Lower leg skin (tissue), 4 donors: ENCODE measurements around the gene UBASH3A. TPM values are rescaled to one million over a fixed set of nuclear protein-coding genes. Genes with fewer than 3 reads are reported as not detected.

Experiments
- DNase-seq, 2 donors: peaks; one replicate each; pipeline ENCODE4 v3.0.0-alpha.2; 2019; ENCODE audit warnings: low spot score in 2 of 2
- H3K4me3 ChIP-seq: fragments of 200-600 bp; sonication (generic); 2 replicates; pipeline ENCODE4 v1.5.1; 2017; ENCODE audit warnings: mild to moderate bottlenecking, low read depth; ENCODE audit not compliant: poor library complexity, severe bottlenecking
- CTCF ChIP-seq, 3 donors: fragments of 450-650 bp; IDR thresholded peaks; one replicate each; pipeline ENCODE4 v1.5.1; 2016; ENCODE audit warnings: antibody characterized with exemption in 3 of 3, mild to moderate bottlenecking in 3 of 3, moderate library complexity in 2 of 3
- POLR2A ChIP-seq, 2 donors: fragments of 450-650 bp; IDR thresholded peaks; one replicate each; pipeline ENCODE4 v1.6.1; 2016 to 2017; ENCODE audit warnings: antibody characterized with exemption in 2 of 2, mild to moderate bottlenecking in 1 of 2, moderate library complexity in 1 of 2
- WGBS, 2 donors: methylation state at CpG; one replicate each; pipeline ENCODE4 v1.1.5; 2018; 5-methylcytosine and 5-hydroxymethylcytosine counted together
- intact Hi-C: fragments of 100-400 bp; cut with DNase I; formaldehyde crosslinking; loops from one replicate; pipeline ENCODE4 v1.15.0; 2023; ENCODE audit warnings: low total_unique reads
- total RNA-seq, 4 donors: library from RNA; depleted of rRNA; stranded (reverse); fragments of >200 nt; gene quantifications; one replicate each; pipeline ENCODE4 v1.1.0, GENCODE V29; 2016

UBASH3A gene
- total RNA-seq, 4 donors from 2014 or later, result 0.23 TPM; not detected in 3

DNA sequence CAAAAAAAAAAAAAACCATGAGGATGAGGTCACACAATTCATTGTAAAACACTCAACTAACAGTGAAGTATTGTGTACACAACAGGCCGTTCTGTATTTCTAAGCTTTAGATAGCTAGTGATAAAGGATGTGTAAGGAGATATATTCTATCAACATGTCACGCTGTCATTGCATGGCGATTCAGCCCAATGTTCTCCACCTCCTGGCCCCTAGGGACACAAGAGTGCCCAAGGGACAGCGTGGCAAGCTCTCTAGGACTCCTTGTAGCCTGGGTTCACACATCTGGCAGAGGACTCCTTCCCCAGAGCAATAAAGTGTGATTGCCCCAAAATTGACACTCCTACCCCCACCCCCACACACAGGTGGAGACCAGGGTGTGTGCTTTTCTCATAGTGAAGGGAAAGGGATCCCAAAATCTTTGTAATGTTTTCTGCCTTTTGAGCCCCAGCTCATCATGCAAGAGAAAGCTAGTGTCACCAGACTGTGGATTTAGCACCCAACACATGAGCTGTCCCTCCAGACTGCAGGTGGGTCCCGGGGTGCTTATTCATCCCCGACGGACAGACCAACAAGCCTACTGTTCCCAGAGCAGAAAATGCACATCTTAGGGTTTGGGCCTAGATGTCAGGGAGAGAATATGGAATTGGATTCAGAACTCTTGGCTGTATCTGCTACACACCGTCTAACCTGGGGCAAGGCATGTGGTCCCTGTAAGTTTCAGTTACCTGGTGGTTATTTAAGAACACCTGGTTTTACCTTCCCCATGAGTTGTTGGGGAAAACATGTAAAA, 19.4 kb upstream of the UBASH3A start:
- WGBS, 2 donors, result 78% methylated on average over 8 of the region's 8 CpGs
- intact Hi-C loops, result no loop called here
- no peak for DNase-seq

GRCh38 chr21:42384989-42385388, 18.7 kb upstream of the UBASH3A start:
- DNase-seq, result no peak
- intact Hi-C loops, result no loop called here
- 85 to 89% methylated on average over 2 of the region's 2 CpGs for WGBS, 2 donors
- H3K4me3 ChIP-seq, result no peak overlapping the region
- TF ChIP-seq CTCF (IDR thresholded peaks at IDR 0.05) (no peak), POLR2A (IDR thresholded peaks at IDR 0.05) (no peak)

More for the DNA sequence above, 19.4 kb upstream of the UBASH3A start:
- no peak overlapping the region for H3K4me3 ChIP-seq
- TF ChIP-seq CTCF (IDR thresholded peaks at IDR 0.05), result no peak
- no peak for TF ChIP-seq POLR2A (IDR thresholded peaks at IDR 0.05)

GRCh38 chr21:42385619-42386018, 18.1 kb upstream of the UBASH3A start:
- WGBS, 2 donors, result 91 to 97% methylated on average over 5 of the region's 5 CpGs
- no peak for DNase-seq
- TF ChIP-seq CTCF (IDR thresholded peaks at IDR 0.05), result no peak
- no peak for TF ChIP-seq POLR2A (IDR thresholded peaks at IDR 0.05)
- H3K4me3 ChIP-seq, result no peak overlapping the region
- intact Hi-C loops, result no loop called here

DNA sequence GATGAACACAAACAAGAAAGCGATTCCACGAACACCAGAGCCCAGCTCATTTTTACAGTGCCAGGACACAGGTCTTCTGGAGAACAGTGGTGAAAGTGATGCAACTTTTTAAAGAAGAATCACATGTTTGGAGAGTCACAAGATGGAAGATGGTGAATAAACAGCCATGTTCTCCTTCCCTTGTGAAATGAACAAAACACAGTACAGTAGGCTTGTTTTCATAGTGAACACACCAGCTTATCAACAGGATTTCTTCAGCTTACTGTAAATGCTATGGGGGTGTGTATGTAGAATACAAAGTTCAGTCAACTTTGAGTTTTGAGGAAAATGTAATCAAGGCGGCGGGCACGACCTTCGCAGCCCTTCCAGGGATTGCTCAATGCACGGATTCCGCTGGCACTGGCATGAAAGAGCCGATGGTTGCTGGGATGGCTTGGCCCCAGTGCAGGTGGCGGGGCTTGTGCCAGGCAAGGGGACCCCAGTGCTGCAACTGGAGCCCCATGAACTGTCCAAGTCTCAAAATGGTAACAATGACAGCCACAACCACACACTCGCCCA, 17.6 kb upstream of the UBASH3A start:
- DNase-seq, result no peak
- intact Hi-C loops, result no loop called here
- 88 to 90% methylated on average over 11 of the region's 11 CpGs for WGBS, 2 donors
- H3K4me3 ChIP-seq, result no peak overlapping the region
- TF ChIP-seq CTCF (IDR thresholded peaks at IDR 0.05), result no peak
- TF ChIP-seq POLR2A (IDR thresholded peaks at IDR 0.05), result no peak

GRCh38 chr21:42387164-42387563, 16.5 kb upstream of the UBASH3A start:
- intact Hi-C loops, result no loop called here
- WGBS, 2 donors, result 53 to 55% methylated on average over 3 of the region's 3 CpGs

More at GRCh38 chr21:42387164-42387563, 16.5 kb upstream of the UBASH3A start:
- no peak for DNase-seq
- no peak for TF ChIP-seq CTCF (IDR thresholded peaks at IDR 0.05)
- TF ChIP-seq POLR2A (IDR thresholded peaks at IDR 0.05), result no peak
- no peak overlapping the region for H3K4me3 ChIP-seq
